SHP77 treated with DMSO at 0.1 percent for 48 hours (cell line): Measurements from ENCODE around the gene GPC2.
A peak's percentile ranks its signal among the peaks of the same experiment; 100 is the strongest.

Experiments used
- DNase-seq: peaks from one replicate; lab custom pipeline; 2025; lab: John Stamatoyannopoulos, UW

GPC2 gene

GRCh38 chr7:100169147-100169850, 7.9 kb downstream of the GPC2 start:
- no peak for DNase-seq

- DNase-seq, result no peak
Observed at GRCh38 chr7:100167912-100168323, 9.3 kb downstream of the GPC2 start.

GRCh38 chr7:100166970-100167911, 9.9 kb downstream of the GPC2 start:
- DNase-seq, result no peak

- no peak for DNase-seq
Observed at GRCh38 chr7:100166317-100166940, 10.8 kb downstream of the GPC2 start.

- DNase-seq, result no peak
Observed at GRCh38 chr7:100163871-100164270, 13.3 kb downstream of the GPC2 start.

GRCh38 chr7:100163006-100163531, 14.1 kb downstream of the GPC2 start:
- no peak for DNase-seq

- DNase-seq, result no peak
Observed at GRCh38 chr7:100160067-100160466, 17.1 kb downstream of the GPC2 start.

- no peak for DNase-seq
Observed at GRCh38 chr7:100159099-100159623, 18.0 kb downstream of the GPC2 start.

GRCh38 chr7:100158229-100159098, 18.7 kb downstream of the GPC2 start, which contains the start of gene TRAPPC14:
Gene TRAPPC14 (minus strand): TSS chr7:100158723. CDS start chr7:100158499, 224 bp downstream.
- DNase-seq, result peak; percentile 52

- DNase-seq, result no peak
Observed at GRCh38 chr7:100157334-100158228, 19.6 kb downstream of the GPC2 start.

- no peak for DNase-seq
Observed at GRCh38 chr7:100157069-100157333, 20.2 kb downstream of the GPC2 start.

GRCh38 chr7:100156331-100157068, 20.7 kb downstream of the GPC2 start:
- no peak for DNase-seq

- DNase-seq, result no peak
Observed at GRCh38 chr7:100155553-100156317, 21.4 kb downstream of the GPC2 start.

- DNase-seq, result no peak
Observed at GRCh38 chr7:100154651-100155491, 22.3 kb downstream of the GPC2 start.

GRCh38 chr7:100153708-100154535, 23.3 kb downstream of the GPC2 start:
- no peak for DNase-seq

GRCh38 chr7:100152937-100153666, 24.1 kb downstream of the GPC2 start:
- no peak for DNase-seq
